Stimulated activated CD8-positive, alpha-beta memory T cell treated with anti-CD3 and anti-CD28 coated beads, Interleukin-15, amount 100 ng/mL, for 24 hours (primary cell): ENCODE results near the gene TNFRSF4.

Experiments
- DNase-seq: peaks from one replicate; pipeline ENCODE4 v3.0.0-alpha.2; 2020; ENCODE audit warnings: low read depth

Gene TNFRSF4

DNA sequence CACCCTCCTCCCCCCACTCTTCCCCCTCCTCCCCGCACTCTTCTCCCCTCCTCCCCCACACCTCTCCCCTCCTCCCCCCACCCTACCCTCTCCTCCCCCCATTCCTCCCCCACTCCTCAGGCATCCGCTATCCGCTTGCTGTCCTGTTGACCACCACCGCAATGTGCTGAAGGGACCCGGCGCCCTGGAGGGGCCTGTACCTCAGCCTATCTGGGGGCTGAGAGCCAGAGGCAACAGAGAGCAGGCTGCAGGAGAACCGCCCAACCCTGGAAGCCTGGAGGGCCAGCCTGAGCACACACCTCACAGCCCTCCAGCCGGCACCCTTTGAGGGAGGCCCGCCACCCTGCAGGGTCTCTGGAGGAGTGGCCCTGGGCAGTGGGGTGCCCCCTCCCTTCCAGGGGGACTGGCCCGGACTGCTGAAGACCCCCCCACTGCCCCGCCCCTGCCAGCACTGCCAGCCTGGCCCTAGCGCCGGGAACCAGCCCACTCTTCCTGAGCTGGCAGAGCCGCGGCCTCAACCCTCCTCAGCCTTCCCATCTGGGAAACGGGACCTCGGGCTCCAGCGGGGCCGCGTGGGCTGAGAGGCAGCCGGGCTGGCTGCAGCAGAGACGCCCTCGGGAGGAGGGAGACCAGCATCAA lies 31.3 kb upstream of the TNFRSF4 start:
- DNase-seq: no peak

DNA sequence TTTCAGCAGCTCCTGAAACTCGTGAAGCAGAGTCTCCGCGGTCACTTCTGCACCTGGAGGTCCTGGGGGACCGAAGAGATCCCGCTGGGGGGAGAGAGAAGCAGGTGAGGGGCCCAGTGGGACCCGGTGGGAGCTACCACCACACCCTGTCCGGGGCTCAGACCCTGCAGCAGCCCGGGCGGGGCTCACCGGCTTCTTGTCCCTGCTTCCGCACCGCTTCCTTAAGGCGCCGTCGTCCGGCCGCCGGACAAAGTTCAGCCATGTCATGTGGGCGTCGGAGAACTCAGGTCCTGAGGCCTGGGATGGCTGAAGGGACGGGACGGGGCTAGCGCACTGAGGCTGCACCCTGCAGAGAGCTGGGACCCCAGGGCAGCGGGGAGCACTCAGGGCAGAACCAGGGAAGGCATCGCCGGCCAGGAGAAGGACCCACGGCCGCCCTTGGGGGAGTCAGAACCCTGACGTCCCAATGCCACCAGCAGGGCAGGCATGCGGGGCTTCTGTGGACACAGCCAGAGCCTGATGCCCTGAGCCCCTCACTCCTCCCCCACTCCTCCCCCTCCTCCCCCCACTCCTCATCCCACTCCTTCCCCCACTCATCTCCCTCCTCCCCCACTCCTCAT lies 30.3 kb upstream of the TNFRSF4 start:
- DNase-seq: no peak

DNA sequence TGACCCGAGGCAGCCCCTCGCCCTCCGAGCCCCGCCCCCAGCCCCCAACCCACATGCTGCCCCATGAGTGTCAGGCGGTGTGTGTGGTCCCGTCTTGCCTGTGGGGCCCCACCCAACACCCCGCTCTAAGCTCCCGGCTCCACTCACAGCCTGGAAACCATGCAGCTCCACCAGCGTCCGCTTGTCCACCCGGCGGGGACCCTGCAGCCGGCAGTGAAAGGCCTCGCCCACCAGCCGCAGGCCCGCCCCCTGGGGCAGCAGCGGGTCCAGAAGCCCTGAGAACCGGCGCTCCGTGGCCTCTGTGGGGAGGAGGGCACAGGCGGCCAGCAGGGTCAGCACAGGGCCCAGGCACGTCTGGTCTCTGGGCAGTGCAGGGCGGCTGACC lies 29.8 kb upstream of the TNFRSF4 start:
- no peak for DNase-seq

DNA sequence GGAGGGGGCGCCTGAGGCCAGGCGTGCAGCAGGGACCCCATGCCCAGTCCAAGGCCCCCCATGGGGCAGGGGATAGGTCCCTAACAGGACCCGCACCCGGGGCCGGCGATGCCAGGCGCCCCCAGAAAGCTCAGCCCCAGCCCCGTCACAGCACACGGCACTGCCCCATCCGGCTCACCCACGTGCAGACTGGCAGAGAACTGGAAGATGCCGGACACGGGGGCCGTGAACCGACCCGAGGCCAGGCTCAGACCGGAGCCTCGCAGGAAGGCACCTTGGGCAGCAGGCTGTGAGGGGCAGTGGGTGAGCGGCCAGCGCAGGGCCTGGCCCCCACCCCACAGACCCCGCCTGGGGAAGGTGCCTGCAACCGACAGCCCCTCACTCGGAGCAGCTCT lies 29.3 kb upstream of the TNFRSF4 start:
- DNase-seq: no peak

DNA sequence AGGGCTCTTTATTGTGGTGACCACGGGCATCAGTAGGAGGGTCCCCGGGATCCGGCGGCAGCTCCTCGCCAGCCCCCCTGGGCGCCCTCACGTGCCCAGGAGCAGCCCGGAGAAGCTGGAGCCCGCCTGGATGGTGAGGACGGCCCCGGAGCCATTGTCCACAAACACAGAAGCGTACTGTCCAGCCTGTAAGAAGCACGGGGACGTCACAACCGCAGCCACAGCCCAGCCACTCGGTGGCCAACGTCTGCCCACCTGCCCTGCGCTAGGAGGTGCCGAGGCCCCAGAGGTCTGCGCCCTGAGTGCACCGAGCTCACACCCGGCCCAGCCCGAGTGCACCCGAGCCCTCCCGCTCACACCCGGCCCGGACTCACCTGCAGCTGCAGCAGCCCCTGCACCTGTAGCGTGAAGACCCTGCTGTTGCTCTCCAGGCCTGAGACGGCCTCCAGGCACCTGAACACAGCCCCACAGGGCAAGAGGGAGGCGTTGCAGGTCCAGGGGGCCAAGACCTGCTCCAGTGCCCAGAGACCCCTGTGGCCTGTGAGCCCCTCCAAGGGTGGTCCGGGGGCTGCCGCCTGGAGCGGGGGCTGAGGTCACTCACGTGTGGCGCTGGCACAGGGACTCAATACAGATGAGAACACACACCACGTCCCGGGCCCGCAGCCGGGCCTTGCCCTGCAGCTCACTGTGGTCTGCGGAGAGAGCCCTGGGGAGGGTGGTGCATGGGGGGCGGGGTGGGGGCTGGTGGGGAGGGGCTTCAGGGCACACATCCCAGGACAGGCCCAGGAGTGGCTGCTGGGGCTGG lies 28.7 kb upstream of the TNFRSF4 start:
- no peak for DNase-seq

DNA sequence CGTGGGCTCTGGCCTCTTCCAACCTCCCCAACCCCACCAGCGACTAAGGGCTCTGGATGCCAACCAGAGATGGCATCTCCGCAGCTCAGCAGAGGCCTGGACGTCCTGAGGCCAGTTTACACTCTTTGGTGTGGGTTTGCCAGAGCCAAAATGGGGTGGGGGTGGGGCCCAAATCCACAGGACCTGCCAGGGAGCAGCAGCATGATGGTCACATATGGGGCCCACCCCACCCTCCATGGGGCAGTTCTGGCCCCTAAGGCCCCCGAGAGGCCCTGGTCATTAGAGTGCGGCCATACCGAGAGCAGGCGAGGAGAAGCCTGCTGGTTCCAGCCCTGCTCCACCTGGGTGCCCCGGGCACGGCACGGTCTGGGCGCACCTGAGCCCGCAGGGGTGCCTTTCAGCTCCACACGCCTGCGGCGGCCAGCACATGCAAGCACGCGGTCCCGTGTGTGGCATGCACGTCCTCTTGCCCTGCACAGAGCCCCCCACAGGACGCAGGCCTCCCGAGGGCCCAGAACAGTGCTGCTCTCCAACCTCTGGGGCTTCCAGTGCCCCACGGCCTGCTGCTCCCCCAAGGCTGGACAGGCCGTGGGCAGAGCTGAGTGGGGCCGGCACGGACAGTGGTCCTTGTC lies 27.8 kb upstream of the TNFRSF4 start:
- DNase-seq: no peak

DNA sequence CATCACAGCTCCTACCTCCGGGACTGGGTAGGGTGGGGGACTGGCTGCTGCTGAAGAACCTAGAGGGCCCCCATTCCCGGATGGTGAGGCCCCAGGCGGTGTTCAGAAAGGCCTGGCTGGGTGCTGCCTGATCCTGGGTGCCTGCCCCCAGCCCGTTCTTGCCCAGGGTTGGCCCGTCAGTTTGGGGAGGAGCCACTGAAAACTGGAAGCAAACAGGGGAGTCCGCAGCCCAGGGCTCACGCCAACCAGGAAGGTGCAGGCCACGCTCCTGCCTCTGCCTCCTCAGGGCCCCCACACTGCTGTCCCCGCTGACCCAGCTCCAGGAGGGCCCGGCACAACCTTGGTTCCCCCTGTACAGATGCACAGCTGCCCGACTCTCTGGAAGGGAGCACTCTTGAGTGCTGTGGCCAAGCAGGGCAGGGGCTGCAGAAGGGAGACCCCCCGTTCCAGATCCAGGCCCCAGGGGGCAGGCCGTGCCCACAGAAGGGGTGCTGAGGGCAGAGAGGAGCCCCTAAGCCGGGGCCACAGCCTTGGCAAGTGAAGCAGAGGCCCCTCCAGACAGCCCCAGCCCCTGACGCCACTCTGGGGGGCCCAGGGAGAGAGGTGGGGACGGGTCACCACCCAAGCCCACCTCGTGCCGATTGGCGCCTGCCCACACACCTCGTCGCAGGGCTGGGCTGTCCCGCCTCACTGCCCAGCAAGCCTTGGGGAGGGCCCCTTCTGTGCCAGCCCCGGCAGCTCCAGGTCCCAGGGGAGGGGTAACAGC lies 27.1 kb upstream of the TNFRSF4 start:
- no peak for DNase-seq

DNA sequence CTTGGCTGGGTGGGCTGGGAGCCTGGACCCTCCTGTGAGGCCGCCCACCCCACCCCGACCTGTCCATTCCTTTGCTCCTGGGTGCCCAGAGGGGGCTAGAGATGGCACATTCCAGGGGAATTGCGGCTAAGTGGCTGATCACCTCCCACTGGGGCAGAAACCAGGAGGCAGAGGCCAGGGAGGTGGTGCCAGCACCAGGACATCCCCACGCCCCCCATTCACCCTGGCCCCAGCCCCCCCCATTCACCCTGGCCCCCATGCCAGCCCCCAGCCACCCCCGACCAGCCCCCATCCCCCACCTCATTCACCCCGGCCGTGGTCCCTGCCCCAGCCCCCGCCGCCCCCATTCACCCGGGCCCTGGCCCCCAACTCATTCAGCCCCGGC lies 26.4 kb upstream of the TNFRSF4 start:
- DNase-seq: no peak

DNA sequence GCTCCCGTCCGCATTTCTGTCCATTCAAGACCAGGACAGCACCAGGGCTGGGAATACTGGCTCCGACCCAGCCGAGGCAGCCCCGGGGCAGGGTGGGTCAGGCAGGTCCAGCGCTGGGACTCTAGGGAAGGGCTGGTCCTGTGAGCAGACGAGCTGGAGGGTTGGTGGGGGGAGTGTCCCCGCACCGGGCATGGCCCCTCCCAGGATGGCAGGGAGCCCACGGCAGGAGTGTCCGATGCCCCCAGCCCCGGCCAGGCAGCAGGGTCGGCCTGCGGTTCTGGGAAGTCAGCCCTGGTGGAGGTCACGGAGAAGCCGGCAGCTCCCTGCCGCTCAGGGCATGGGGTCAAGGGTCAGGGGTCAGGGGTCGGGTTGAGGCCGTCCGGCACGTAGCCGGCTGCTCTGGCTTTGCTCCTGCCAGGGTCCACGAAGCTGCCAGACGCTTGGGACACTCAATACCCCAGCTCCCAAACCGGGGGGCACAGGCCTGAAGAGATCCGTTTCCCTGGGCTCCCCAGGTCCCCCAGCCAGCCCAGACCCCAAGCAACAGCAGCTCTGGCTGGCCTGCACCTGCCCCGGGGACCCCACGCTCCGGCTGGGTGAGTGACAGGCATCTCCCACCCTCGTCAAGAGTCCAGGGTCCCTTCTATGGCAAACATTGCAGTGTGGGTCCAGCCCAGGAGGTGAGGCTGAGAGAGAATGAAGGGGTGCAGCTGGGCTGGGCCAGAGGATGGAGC lies 25.8 kb upstream of the TNFRSF4 start:
- DNase-seq: no peak

DNA sequence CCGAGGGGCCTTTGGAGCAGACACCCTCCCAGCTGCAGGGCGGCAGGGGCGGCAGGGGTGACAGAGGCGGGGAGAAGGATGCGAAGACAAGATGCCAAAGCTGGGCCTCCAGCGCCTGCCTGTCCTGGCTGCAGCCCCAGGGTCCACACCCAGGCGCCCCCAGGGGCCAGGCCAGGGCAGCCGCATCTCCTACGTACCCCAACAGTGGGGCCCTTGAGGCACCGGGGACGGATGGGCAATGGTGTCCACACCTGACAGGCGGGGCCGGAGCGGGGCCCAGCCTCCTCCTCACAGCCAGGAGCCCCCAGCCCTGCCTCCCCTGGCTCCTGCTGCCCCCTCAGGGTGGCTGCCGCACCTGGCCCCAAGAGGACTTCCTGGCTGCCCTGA lies 25.3 kb upstream of the TNFRSF4 start:
- no peak for DNase-seq

DNA sequence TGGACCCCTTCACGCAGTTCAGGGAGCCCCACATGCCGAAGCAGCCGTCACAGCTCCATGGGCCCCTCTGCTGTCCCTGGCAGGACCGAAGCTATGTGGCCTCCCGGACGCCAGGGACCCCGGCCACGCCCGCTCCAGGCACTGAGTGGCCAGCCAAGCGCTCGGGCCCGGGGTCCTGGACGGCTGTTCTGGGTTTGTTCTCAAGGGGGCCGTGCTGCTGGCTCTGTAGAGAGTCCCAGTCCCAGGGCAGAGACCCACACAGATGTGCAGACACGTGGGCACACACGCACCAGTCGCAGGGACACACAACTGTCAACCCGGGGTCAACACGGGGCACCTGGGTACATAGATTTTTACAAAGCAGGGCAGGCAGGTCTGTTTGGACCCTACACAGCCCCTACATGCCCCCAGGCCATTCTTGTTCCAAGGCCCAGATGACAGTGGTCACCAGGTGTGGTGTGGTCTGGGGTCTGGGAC lies 24.8 kb upstream of the TNFRSF4 start:
- no peak for DNase-seq

DNA sequence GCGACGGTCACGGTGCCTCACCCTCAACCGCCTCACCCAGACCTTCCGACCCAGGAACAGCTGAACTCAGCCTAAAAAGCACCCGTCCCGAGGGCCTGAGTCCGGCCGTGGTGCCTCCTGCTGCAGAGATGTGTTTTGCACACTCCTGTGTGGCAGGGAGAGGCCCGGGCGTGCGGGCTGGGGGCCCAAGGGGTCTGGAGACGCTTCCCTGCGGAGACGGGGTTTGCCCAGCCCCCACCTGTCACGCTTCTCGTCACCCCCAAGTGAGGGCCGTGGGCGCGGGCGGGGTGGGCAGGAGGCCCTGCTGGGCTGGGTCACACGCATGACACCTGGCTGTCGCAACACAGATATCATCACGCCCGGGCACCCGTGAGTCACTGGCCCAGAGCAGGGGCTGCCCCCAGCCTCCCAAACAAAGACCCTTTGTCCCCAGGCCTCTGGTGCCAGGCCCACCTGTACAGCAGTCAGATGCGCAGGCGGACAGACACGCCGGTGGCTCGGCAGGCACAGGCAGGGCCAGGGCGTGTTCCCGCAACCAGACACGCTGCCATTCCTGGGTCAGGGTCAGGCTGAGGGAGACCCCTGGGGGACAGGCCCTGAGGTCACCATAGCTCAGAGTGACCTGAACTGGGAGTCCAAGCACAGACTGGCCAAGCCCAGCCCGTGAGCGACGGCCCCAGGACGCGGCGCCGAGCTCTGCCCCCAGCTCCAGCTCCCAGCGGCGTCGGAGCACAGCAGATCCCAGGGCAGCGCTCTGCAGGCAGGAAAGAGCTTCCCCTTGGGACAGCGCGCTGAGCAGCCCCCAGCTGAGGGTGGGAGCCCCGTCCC lies 24.1 kb upstream of the TNFRSF4 start:
- no peak for DNase-seq

DNA sequence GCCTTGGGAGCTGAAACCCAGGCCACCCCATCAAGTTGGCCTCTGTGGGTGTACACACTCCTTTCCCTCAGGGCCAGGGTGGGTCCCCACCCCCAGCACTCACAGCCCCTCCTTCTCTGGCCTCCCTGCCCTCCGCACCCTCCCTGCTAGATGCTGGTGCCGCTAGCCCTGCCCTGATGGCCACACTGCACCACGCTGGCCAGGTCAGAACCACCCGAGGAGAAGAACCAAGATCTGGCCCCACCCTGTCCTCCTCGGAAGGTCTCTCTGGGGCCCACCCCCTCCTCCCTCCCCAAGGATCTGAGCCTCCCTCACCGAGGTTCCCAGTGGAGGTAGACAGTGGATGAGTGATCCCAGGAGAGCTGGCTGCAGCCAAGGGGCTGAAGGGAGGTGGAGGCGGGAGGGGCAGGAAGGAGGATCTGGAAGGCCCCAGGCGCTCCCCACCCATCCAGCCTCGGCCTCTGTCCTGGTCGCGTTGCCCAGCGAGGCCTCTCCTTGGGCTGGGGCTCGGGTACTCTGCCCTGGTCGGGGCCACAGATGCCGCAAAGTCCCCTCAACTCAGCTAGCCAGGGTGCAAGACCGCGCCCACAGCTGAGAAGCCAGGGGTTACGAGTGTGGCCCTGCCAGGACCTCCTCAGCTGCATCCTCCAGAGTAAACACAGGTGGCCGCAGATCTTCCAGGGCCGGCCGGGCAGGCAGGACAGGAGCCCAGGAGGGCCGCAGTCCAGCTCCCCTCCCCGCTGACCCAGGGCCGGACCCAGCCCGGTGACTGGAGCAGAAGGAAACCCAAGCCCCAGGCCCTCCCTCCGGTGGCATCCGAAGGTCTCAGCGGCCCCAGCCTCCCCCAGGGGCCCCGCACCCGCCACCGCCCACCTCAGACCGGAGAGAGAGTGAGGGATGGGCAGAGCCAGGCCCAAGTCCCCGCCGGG lies 23.3 kb upstream of the TNFRSF4 start:
- no peak for DNase-seq

DNA sequence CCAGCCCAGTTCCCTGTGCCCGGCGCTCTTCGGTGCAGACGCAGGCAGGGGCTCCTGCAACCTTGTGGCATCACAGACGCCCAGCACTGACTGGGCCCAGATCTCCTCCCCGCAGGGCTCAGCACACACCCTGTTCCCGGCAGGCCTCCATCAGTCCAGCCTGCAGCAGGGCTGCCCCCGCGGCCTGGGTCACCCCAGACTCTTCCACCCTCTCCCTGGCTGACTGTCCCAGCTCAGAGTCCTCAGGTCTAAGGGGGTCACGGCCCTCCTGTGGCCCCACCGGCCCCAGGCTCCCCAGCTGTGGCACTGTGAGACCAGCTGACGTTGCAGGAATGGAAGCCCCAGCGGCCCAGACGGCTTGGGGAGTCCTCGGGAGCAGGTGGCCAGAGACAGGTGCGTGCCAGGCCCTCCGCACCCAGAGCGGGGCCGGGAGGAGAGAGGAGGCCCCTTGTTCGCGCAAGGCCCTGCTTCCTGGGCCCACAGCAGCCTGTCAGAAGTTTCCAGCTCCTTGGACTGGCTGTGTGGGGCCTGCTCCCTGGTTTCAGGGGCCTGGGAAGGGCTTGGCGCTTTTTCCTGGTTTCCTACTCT lies 22.3 kb upstream of the TNFRSF4 start:
- DNase-seq: no peak

DNA sequence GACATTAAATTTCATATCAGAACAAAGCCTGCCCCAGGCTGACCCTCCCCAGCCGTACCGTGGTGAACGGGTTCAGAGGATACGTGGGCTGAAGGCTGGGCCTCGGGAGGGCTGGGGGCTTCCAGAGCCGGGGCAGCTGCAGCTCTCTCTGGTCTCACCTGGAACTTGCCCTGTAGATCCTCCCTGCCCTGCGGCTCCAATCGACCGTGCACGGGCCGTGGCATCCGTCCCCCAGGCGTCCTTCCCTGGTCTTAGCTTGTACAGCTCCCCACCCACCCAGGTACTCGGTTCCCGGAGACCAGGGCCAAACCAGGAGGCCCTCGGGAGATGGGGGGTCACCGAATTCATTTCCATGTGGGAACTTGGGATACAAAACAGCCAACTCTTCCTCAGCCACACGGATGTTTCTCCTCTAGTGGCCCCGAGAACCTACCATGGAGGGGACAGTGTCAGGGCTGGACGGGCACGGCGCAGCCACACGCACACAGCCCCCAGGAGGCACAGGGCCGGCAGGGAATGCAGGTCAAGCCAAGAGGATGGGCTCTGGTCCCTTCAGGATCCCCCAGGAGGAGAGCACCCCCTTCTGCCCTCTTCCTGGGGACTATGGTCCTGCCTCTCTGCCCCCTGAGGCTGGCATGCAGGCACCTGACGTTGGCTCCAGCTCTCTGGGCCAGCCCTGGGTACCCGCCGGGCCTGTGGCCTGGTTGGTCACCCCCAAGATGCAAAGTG lies 21.2 kb upstream of the TNFRSF4 start:
- no peak for DNase-seq

DNA sequence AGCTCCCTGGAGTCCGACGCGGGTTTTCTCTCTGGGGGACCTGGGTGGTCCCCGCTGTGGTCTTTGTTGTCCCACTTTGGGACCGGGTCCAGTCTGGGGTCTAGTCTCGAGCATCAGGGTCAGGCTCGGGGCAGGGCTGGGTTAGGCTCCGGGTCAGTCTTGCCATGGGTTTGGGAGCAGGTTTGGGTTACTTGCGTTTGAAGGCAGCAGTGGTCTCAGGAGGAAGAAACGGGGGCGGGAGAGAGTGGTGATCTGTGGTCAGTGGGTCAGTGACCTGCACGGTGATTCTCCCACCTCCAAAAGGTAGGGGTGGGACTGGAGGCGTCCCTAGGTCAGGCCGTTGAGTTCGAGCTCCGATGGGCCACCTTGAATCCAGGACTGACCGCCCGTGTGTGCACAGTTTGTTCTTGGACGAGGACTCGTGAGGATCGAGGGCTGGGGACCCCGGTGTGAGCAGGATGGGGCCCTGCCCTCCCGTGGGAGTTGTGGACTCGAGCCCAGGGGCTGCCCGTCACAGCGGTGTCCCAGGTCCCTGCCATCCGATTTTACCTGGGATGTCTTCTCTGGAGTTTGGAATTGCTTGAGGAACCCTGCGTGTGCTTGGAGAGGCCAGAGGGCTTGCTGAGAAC lies 20.3 kb upstream of the TNFRSF4 start:
- no peak for DNase-seq

DNA sequence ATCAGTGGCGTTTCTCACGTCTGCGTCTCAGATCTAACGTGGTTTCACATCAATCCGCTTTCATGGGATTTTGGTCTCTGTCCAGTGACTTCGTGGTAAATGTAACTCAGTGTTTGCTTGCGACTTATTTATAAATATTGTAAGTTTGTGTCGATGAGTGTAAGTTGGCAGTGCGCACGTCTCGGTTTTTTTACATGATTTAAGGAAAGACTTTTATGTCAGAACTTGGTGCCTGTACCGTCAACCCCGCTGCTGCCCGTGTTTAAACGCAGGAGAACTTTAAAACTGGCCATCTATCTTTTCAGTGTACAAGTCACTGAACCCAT lies 19.6 kb upstream of the TNFRSF4 start:
- DNase-seq: no peak
